Adipocyte (in vitro differentiated cells): ENCODE data around the gene WNK2.

Experiments
- DNase-seq: peaks from one replicate; pipeline ENCODE4 v3.0.0-alpha.2; 2015; ENCODE audit warnings: low read depth
- H3K27me3 ChIP-seq: replicated peaks from 2 replicates; pipeline ENCODE4 v1.7.0; 2013; ENCODE audit warnings: mild to moderate bottlenecking, low read length, moderate library complexity; ENCODE audit not compliant: control insufficient read depth, insufficient read depth
- H3K36me3 ChIP-seq: 2 replicates; pipeline ENCODE4 v1.7.0; 2013; ENCODE audit warnings: low read length, mild to moderate bottlenecking, moderate library complexity; ENCODE audit not compliant: control insufficient read depth, insufficient read depth, severe bottlenecking
- H3K4me1 ChIP-seq: 2 replicates; pipeline ENCODE4 v1.7.0; 2013; ENCODE audit warnings: mild to moderate bottlenecking, low read length, moderate library complexity; ENCODE audit not compliant: control insufficient read depth, insufficient read depth
- H3K4me3 ChIP-seq: 2 replicates; pipeline ENCODE4 v1.7.0; 2013; ENCODE audit warnings: mild to moderate bottlenecking, low read length, moderate library complexity
- H3K9ac ChIP-seq: 2 replicates; pipeline ENCODE4 v1.7.0; 2013; ENCODE audit warnings: mild to moderate bottlenecking, low read length, moderate library complexity
- H3K9me3 ChIP-seq: 2 replicates; pipeline ENCODE4 v1.7.0; 2013; ENCODE audit warnings: mild to moderate bottlenecking, low read length, moderate library complexity; ENCODE audit not compliant: control insufficient read depth

Gene WNK2

GRCh38 chr9:93225892-93226291 lies 42.0 kb downstream of the WNK2 start:
- Histone ChIP-seq H3K9ac (no peak overlapping the region), H3K9me3 (no peaks in the 10 kb centered on the region), H3K4me3 (no peak overlapping the region), H3K27me3 (peaks cover 11% of the 10 kb centered on the region), H3K4me1 (peaks cover 5% of the 10 kb centered on the region), H3K36me3 (no peaks in the 10 kb centered on the region)
- no peak for DNase-seq

GRCh38 chr9:93226819-93227218 lies 42.9 kb downstream of the WNK2 start:
- Histone ChIP-seq H3K4me1 (peaks cover 5% of the 10 kb centered on the region), H3K36me3 (no peaks in the 10 kb centered on the region), H3K4me3 (no peak overlapping the region), H3K9me3 (no peaks in the 10 kb centered on the region), H3K9ac (no peak overlapping the region), H3K27me3 (peaks cover 11% of the 10 kb centered on the region)
- no peak for DNase-seq

- Histone ChIP-seq H3K4me1 (peaks cover 5% of the 10 kb centered on the region), H3K36me3 (no peaks in the 10 kb centered on the region), H3K27me3 (peaks cover 19% of the 10 kb centered on the region), H3K9me3 (no peaks in the 10 kb centered on the region), H3K4me3 (no peak overlapping the region), H3K9ac (no peak overlapping the region)
- DNase-seq = no peak
These were observed 44.1 kb downstream of the WNK2 start for GRCh38 chr9:93228030-93228429.

- Histone ChIP-seq H3K9ac (no peak overlapping the region), H3K36me3 (no peaks in the 10 kb centered on the region), H3K27me3 (peaks cover 19% of the 10 kb centered on the region), H3K9me3 (no peaks in the 10 kb centered on the region), H3K4me1 (peaks cover 4% of the 10 kb centered on the region), H3K4me3 (no peak overlapping the region)
- DNase-seq = no peak
These were observed 44.5 kb downstream of the WNK2 start for GRCh38 chr9:93228453-93228852.

- Histone ChIP-seq H3K4me1 (no peaks in the 10 kb centered on the region), H3K36me3 (no peaks in the 10 kb centered on the region), H3K4me3 (no peak overlapping the region), H3K9me3 (no peaks in the 10 kb centered on the region), H3K27me3 (peaks cover 25% of the 10 kb centered on the region), H3K9ac (no peak overlapping the region)
- no peak for DNase-seq
These were observed 45.7 kb downstream of the WNK2 start for GRCh38 chr9:93229636-93230035.

GRCh38 chr9:93230185-93230584 lies 46.2 kb downstream of the WNK2 start:
- peaks cover 29% of the 10 kb centered on the region for H3K27me3 ChIP-seq
- H3K4me3 ChIP-seq = no peak overlapping the region
- H3K4me1 ChIP-seq = no peaks in the 10 kb centered on the region
- H3K9ac ChIP-seq = no peak overlapping the region
- no peak for DNase-seq
- no peaks in the 10 kb centered on the region for H3K36me3 ChIP-seq
- no peaks in the 10 kb centered on the region for H3K9me3 ChIP-seq

GRCh38 chr9:93230601-93231000 lies 46.7 kb downstream of the WNK2 start:
- no peaks in the 10 kb centered on the region for H3K36me3 ChIP-seq
- H3K4me3 ChIP-seq = no peak overlapping the region
- no peak overlapping the region for H3K9ac ChIP-seq
- H3K4me1 ChIP-seq = no peaks in the 10 kb centered on the region
- no peaks in the 10 kb centered on the region for H3K9me3 ChIP-seq
- DNase-seq = no peak
- H3K27me3 ChIP-seq = peaks cover 33% of the 10 kb centered on the region

- Histone ChIP-seq H3K36me3 (no peaks in the 10 kb centered on the region), H3K4me3 (no peak overlapping the region), H3K9me3 (no peaks in the 10 kb centered on the region), H3K9ac (no peak overlapping the region), H3K4me1 (no peaks in the 10 kb centered on the region), H3K27me3 (peaks cover 39% of the 10 kb centered on the region)
- no peak for DNase-seq
These were observed 47.3 kb downstream of the WNK2 start for GRCh38 chr9:93231121-93231694.

- Histone ChIP-seq H3K36me3 (no peaks in the 10 kb centered on the region), H3K27me3 (peaks cover 44% of the 10 kb centered on the region), H3K9ac (no peak overlapping the region), H3K9me3 (no peaks in the 10 kb centered on the region), H3K4me3 (no peak overlapping the region), H3K4me1 (no peaks in the 10 kb centered on the region)
- no peak for DNase-seq
These were observed 47.8 kb downstream of the WNK2 start for GRCh38 chr9:93231716-93232115.

GRCh38 chr9:93232388-93232960 lies 48.5 kb downstream of the WNK2 start:
- no peak for DNase-seq
- no peak overlapping the region for H3K9ac ChIP-seq
- H3K4me1 ChIP-seq = no peaks in the 10 kb centered on the region
- H3K9me3 ChIP-seq = no peaks in the 10 kb centered on the region
- H3K4me3 ChIP-seq = no peak overlapping the region
- no peaks in the 10 kb centered on the region for H3K36me3 ChIP-seq
- peaks cover 47% of the 10 kb centered on the region for H3K27me3 ChIP-seq

GRCh38 chr9:93233033-93233432 lies 49.1 kb downstream of the WNK2 start:
- Histone ChIP-seq H3K27me3 (peaks cover 48% of the 10 kb centered on the region), H3K9me3 (no peaks in the 10 kb centered on the region), H3K4me3 (no peak overlapping the region), H3K9ac (no peak overlapping the region), H3K36me3 (no peaks in the 10 kb centered on the region), H3K4me1 (no peaks in the 10 kb centered on the region)
- DNase-seq = no peak

- no peak for DNase-seq
- no peak overlapping the region for H3K4me3 ChIP-seq
- H3K27me3 ChIP-seq = peaks cover 43% of the 10 kb centered on the region
- H3K4me1 ChIP-seq = no peaks in the 10 kb centered on the region
- no peak overlapping the region for H3K9ac ChIP-seq
- no peaks in the 10 kb centered on the region for H3K9me3 ChIP-seq
- H3K36me3 ChIP-seq = no peaks in the 10 kb centered on the region
These were observed 50.7 kb downstream of the WNK2 start for GRCh38 chr9:93234600-93234999.
